ENCODE measurements around the gene CDK5R1.

CDK5R1 gene

DNA sequence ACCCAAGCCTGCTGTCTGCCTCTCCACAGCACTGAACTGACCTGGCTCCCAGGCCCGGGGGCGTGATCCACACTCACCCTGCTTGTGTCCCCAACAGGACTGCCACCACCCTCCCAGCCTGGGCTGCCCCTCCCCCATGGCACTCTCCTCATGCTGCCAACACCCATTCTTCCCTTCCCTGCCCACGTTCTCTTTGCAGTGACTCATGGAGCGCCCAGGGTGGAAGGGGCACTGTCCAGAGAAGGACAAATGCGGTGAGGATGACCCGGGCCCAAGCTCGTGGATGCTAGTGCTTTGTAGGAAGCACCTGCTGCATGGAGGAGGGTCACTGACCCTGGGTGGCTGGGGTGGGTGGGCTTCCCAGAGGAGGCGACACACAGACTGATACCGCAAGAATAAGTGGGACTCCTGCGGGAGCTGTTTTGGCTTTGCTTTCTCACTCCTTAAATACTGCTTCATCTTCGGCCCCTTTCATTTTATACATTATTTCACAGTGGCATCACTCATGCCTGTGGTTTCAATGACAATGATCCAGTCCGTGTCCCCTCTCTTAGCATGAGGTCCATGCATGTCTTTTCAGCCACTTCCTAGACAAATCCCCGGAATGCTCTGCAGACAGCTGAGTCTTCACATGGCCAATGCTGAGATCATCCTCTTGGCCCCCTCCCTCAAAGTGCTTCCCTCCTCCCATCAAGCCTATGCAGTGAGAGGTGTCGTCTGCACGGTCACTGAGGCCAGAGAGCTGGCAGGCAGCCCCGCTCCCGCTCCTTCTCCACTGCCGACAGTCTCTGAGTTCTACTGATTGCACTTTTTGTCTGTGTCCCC, 17.6 kb downstream of the CDK5R1 start:
- Histone ChIP-seq H3K9me3 (ENCODE audit: control insufficient read depth, insufficient read depth, low read length) (no peaks in the 10 kb centered on the region), H3K4me1 (ENCODE audit: insufficient read depth, low read length) (no peaks in the 10 kb centered on the region), H3K36me3 (ENCODE audit: insufficient read depth, low read length) (no peaks in the 10 kb centered on the region), H3K9ac (ENCODE audit: low read depth, low read length) (no peak overlapping the region)

DNA sequence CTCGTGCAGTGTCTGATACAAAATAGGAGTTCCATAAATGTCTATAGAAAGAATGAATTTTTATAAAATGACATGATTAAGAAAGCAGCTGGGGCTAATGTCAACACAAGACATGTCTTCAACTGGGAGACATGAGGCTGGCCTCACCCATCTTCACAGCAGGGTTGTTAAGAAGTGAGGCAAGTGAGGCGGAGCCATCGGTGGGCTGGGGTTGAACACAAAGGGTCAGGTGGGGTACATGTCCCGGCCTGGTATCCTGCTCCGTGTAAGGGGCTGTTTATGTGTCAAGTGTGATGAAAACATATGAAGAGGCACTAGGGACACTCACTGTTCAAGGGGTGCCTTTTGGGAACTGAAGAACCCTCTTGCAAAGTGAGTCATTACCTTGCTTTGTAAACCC, 22.1 kb downstream of the CDK5R1 start:
- Histone ChIP-seq H3K9ac (ENCODE audit: low read depth, low read length) (no peak overlapping the region), H3K4me1 (ENCODE audit: insufficient read depth, low read length) (no peaks in the 10 kb centered on the region), H3K36me3 (ENCODE audit: insufficient read depth, low read length) (no peaks in the 10 kb centered on the region), H3K9me3 (ENCODE audit: control insufficient read depth, insufficient read depth, low read length) (no peaks in the 10 kb centered on the region)

DNA sequence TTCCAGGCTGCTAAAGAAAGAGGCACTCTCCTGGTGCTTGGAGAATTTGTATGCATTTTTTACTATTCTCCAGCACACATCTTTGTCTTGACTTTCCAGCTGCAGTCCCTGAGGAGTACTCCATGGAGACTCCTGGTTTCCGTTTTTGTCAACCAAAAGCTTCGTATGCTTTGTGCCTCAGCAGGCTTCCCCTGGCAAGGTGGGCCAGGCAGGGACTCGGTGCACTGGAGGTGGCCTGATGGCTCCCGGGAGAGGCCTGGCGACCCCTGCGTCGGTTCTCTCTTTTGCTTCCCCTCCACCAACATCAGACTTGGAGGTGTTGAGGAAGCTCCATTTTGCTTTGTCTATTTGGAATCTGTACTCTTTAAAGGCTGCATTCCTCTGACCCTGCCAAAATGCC, 23.7 kb downstream of the CDK5R1 start:
- Histone ChIP-seq H3K9ac (ENCODE audit: low read depth, low read length) (no peak overlapping the region), H3K9me3 (ENCODE audit: control insufficient read depth, insufficient read depth, low read length) (no peaks in the 10 kb centered on the region), H3K36me3 (ENCODE audit: insufficient read depth, low read length) (no peaks in the 10 kb centered on the region), H3K4me1 (ENCODE audit: insufficient read depth, low read length) (no peaks in the 10 kb centered on the region)

GRCh38 chr17:32512328-32512727, 25.5 kb downstream of the CDK5R1 start:
- no peaks in the 10 kb centered on the region for H3K9me3 ChIP-seq (ENCODE audit: control insufficient read depth, insufficient read depth, low read length)
- no peaks in the 10 kb centered on the region for H3K36me3 ChIP-seq (ENCODE audit: insufficient read depth, low read length)
- peaks cover 12% of the 10 kb centered on the region for H3K4me1 ChIP-seq (ENCODE audit: insufficient read depth, low read length)
- H3K9ac ChIP-seq (ENCODE audit: low read depth, low read length), result no peak overlapping the region

DNA sequence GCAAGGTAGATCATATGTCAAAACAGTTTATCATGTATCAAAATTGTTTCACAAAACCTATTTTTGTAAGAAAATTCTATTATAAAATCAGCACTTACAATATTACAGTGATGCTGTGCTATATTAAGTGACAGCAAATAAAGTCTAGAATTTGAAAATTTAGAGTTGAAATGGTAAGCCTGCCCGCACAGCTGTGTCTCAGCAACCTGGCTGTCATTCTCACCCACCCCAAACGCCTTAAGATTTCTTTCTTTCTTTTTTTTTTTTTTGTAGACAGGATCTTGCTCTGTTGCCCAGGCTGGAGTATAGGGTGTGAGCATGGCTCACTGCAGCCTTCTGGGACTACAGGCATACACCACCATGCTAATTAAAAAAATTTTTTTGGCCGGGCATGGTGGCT, 26.8 kb downstream of the CDK5R1 start:
- Histone ChIP-seq H3K9ac (ENCODE audit: low read depth, low read length) (no peak overlapping the region), H3K9me3 (ENCODE audit: control insufficient read depth, insufficient read depth, low read length) (no peaks in the 10 kb centered on the region), H3K4me1 (ENCODE audit: insufficient read depth, low read length) (peaks cover 14% of the 10 kb centered on the region), H3K36me3 (ENCODE audit: insufficient read depth, low read length) (no peaks in the 10 kb centered on the region)

DNA sequence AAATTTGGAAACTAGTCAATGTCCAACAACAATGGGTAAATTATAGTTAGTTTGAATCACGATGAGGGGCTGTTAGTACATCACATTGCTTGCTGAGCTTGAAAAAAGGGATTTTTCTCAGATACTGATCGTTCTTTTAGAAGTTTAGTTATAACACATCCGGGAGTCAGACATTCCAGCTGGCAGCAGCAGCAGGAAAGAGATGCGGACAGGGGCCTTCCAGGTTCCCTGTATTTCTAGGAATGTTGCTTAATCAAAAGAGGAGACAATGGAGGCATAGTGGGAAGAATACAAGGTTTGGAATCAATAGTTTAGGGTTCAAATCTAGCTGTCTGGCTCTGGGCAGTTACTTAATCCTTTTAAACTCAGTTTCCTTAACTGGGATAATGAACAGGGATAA, 27.8 kb downstream of the CDK5R1 start:
- Histone ChIP-seq H3K36me3 (ENCODE audit: insufficient read depth, low read length) (no peaks in the 10 kb centered on the region), H3K4me1 (ENCODE audit: insufficient read depth, low read length) (peaks cover 14% of the 10 kb centered on the region), H3K9me3 (ENCODE audit: control insufficient read depth, insufficient read depth, low read length) (no peaks in the 10 kb centered on the region), H3K9ac (ENCODE audit: low read depth, low read length) (no peak overlapping the region)

DNA sequence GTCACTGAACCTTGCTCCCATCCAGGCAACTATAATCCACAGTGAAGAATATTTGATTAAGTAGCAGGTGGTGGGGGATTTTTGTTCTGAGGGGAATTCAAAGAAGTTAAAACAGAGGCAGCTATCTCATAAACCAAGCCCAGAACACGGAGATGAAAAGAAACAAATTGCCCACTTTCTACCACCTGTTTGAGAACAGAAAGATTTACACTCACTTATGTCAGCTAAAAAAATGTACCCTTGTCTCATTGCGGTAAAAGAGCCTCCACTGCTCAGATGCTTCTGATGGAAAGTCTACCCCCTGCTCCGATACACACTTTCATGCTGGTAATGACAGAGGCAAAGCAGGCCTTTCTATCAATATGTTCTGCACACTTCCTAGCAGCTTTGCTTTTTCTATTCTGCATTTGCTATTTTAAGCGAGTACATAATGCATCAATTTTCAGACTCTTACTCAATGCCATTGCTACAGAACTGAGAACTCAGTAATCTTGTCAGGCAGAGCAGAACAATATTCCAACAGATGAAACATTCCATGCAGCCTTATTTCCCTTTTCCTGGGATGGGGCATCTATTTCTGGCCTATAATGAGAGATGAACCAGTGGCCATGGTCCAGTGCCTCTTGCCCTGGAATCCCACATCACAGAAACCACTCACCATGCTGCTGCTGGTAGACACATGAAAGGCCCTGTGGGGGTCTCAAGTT, 29.0 kb downstream of the CDK5R1 start:
- no peaks in the 10 kb centered on the region for H3K9me3 ChIP-seq (ENCODE audit: control insufficient read depth, insufficient read depth, low read length)
- no peaks in the 10 kb centered on the region for H3K36me3 ChIP-seq (ENCODE audit: insufficient read depth, low read length)
- peaks cover 25% of the 10 kb centered on the region for H3K4me1 ChIP-seq (ENCODE audit: insufficient read depth, low read length)
- H3K9ac ChIP-seq (ENCODE audit: low read depth, low read length), result no peak overlapping the region

DNA sequence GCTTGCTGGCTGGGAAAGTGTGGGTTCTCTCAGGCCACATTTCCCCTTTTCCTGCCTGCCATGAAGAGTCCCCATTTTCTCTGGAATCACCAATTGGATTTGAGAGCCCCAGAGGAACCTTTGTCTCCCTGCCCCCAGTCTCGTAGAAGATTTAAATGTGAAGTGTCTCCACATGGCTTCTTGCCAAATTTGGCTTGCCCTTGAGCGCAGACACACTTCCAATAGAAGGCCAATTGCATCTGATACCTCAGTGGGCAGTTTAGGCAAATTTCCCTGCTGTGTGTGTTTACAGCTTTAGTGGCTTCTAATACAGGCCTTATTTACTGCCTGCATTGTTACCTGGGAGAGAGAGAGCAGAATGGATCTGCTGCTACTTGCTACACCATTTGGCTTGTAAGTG, 29.7 kb downstream of the CDK5R1 start:
- Histone ChIP-seq H3K4me1 (ENCODE audit: insufficient read depth, low read length) (peaks cover 31% of the 10 kb centered on the region), H3K9me3 (ENCODE audit: control insufficient read depth, insufficient read depth, low read length) (no peaks in the 10 kb centered on the region), H3K36me3 (ENCODE audit: insufficient read depth, low read length) (no peaks in the 10 kb centered on the region), H3K9ac (ENCODE audit: low read depth, low read length) (no peak overlapping the region)

GRCh38 chr17:32516940-32517701, 30.3 kb downstream of the CDK5R1 start:
- H3K9ac ChIP-seq (ENCODE audit: low read depth, low read length), result no peak overlapping the region
- H3K36me3 ChIP-seq (ENCODE audit: insufficient read depth, low read length), result no peaks in the 10 kb centered on the region
- no peaks in the 10 kb centered on the region for H3K9me3 ChIP-seq (ENCODE audit: control insufficient read depth, insufficient read depth, low read length)
- H3K4me1 ChIP-seq (ENCODE audit: insufficient read depth, low read length), result peaks cover 33% of the 10 kb centered on the region

- no peaks in the 10 kb centered on the region for H3K9me3 ChIP-seq (ENCODE audit: control insufficient read depth, insufficient read depth, low read length)
- no peak overlapping the region for H3K9ac ChIP-seq (ENCODE audit: low read depth, low read length)
- peaks cover 34% of the 10 kb centered on the region for H3K4me1 ChIP-seq (ENCODE audit: insufficient read depth, low read length)
- no peaks in the 10 kb centered on the region for H3K36me3 ChIP-seq (ENCODE audit: insufficient read depth, low read length)
Observed at GRCh38 chr17:32517982-32518381, 31.2 kb downstream of the CDK5R1 start.

DNA sequence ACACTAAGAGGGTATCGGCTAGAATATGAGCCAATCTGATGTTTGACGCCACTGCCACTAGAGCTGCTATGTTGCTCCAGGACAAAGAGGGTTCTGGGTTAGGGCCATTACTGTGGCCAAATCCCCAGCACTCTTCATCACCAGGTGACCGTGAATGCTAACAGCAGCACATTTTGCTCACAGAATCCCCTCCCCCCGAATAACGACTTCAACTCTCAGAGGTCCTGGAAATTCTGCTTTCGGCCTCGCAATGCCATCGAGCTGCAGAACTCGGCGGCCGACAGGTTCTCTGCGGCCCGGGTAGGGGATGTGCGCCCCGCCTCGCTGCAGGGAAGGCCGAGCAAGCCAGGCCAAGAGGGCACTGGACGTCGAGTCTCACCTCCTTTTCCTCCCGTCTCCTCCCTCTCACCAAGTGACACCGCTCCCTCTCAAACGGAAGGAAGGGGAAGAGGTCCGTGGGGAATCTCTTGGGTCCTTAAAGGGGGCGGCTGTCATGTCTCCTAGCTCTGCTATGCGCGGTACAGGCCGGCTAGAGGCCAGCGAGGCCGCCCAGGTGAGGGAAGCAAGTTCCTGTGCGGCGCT, 31.9 kb downstream of the CDK5R1 start:
- Histone ChIP-seq H3K9me3 (ENCODE audit: control insufficient read depth, insufficient read depth, low read length) (no peaks in the 10 kb centered on the region), H3K4me1 (ENCODE audit: insufficient read depth, low read length) (peaks cover 41% of the 10 kb centered on the region), H3K9ac (ENCODE audit: low read depth, low read length) (peak overlapping the region; percentile 51), H3K36me3 (ENCODE audit: insufficient read depth, low read length) (no peaks in the 10 kb centered on the region)

- H3K36me3 ChIP-seq (ENCODE audit: insufficient read depth, low read length), result no peaks in the 10 kb centered on the region
- no peaks in the 10 kb centered on the region for H3K9me3 ChIP-seq (ENCODE audit: control insufficient read depth, insufficient read depth, low read length)
- peaks cover 42% of the 10 kb centered on the region for H3K4me1 ChIP-seq (ENCODE audit: insufficient read depth, low read length)
- peak overlapping the region; percentile 51 for H3K9ac ChIP-seq (ENCODE audit: low read depth, low read length)
Observed at GRCh38 chr17:32519228-32520103, 32.7 kb downstream of the CDK5R1 start.

DNA sequence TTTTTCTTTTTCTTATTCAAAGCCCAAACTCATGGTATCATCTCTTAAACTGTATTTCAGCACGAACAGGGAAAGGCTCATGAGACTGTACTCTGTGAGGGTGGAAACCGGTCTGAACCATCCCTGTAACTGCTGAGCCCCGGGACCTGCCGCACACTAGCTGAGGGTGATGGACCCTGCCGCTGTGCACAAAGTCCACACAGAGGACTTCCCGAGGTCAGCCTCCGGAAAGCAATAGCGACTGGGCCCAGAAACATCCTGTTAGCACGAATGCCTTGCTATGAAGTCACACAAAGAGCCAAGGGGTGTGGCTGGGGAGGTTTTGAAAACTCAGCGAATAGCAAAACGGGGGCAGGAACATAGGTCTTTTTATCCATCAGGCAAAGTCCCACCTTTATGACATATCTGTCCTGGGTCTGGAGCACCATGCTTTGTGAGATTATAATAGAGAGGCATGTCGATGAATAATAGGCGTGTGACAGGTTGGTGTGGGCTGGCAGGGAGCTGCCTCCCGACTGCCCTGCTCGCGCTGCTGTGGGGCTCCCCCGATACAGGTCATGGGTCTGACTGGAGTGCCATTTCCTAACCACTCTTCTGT, 33.4 kb downstream of the CDK5R1 start:
- H3K4me1 ChIP-seq (ENCODE audit: insufficient read depth, low read length), result peaks cover 42% of the 10 kb centered on the region
- H3K9me3 ChIP-seq (ENCODE audit: control insufficient read depth, insufficient read depth, low read length), result no peaks in the 10 kb centered on the region
- H3K9ac ChIP-seq (ENCODE audit: low read depth, low read length), result peak overlapping the region; percentile 51
- no peaks in the 10 kb centered on the region for H3K36me3 ChIP-seq (ENCODE audit: insufficient read depth, low read length)
